ENCODE data around the gene HOXC5. TPM values are rescaled to one million over a fixed set of nuclear protein-coding genes. Genes with fewer than 3 reads are reported as not detected.

Gene HOXC5
- total RNA-seq, 4 donors from 2014 or later, result 0.27 TPM; not detected in 3

GRCh38 chr12:54060975-54061778 lies 28.3 kb downstream of the HOXC5 start:
- no peak for DNase-seq
- TF ChIP-seq CTCF (IDR thresholded peaks at IDR 0.05) (no peak), POLR2A (IDR thresholded peaks at IDR 0.05) (no peak)
- Histone ChIP-seq H3K4me1 (no peaks in the 10 kb centered on the region), H3K27ac (no peak overlapping the region), H3K27me3 (peaks cover 8% of the 10 kb centered on the region), H3K4me3 (replicated peaks in 1 of 3) (no peak overlapping the region), H3K9me3 (no peaks in the 10 kb centered on the region), H3K36me3 (no peaks in the 10 kb centered on the region)
- intact Hi-C loops (cut with DNase I), result no loop called here
- WGBS, 2 donors, result 41 to 45% methylated on average over 7 of the region's 7 CpGs

DNA sequence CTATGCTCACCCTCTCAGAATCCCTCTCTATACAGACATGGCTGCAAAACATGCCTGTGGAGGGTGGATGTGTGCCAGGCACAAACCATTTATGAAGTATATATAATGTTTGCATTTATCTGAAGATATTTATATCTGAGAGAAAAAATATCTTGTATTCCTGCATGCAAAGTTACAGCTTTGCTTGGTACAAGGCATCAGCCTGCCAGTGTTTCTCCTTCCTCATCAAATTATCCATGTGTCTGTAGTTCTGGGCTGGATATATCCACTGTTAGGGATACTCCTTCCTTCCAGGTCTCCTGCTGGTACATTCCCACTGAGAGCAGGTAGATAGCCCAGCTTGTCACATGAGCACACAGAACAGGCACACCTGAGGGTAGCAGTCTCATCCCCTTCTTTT lies 32.8 kb downstream of the HOXC5 start:
- Histone ChIP-seq H3K4me3 (replicated peaks in 1 of 3) (no peak overlapping the region), H3K27me3 (peaks cover 5% of the 10 kb centered on the region), H3K9me3 (no peaks in the 10 kb centered on the region), H3K27ac (no peak overlapping the region), H3K4me1 (no peaks in the 10 kb centered on the region), H3K36me3 (no peaks in the 10 kb centered on the region)
- intact Hi-C loops (cut with DNase I), result no loop called here
- no peak for DNase-seq
- TF ChIP-seq POLR2A (IDR thresholded peaks at IDR 0.05), result no peak
- TF ChIP-seq CTCF (IDR thresholded peaks at IDR 0.05), result no peak

GRCh38 chr12:54066408-54066807 lies 33.6 kb downstream of the HOXC5 start:
- Histone ChIP-seq H3K9me3 (no peaks in the 10 kb centered on the region), H3K27me3 (peaks cover 5% of the 10 kb centered on the region), H3K36me3 (no peaks in the 10 kb centered on the region), H3K27ac (no peak overlapping the region), H3K4me3 (replicated peaks in 1 of 3) (no peak overlapping the region), H3K4me1 (no peaks in the 10 kb centered on the region)
- TF ChIP-seq CTCF (IDR thresholded peaks at IDR 0.05) (no peak), POLR2A (IDR thresholded peaks at IDR 0.05) (no peak)
- 83 to 92% methylated on average over 1 of the region's 1 CpG for WGBS, 2 donors
- intact Hi-C loops (cut with DNase I), result no loop called here
- no peak for DNase-seq

- Histone ChIP-seq H3K9me3 (no peaks in the 10 kb centered on the region), H3K4me1 (no peaks in the 10 kb centered on the region), H3K36me3 (no peaks in the 10 kb centered on the region), H3K27ac (no peak overlapping the region), H3K4me3 (replicated peaks in 1 of 3) (no peak overlapping the region), H3K27me3 (peaks cover 5% of the 10 kb centered on the region)
- no peak for DNase-seq
- no peak for TF ChIP-seq CTCF (IDR thresholded peaks at IDR 0.05)
- no peak for TF ChIP-seq POLR2A (IDR thresholded peaks at IDR 0.05)
- WGBS, 2 donors, result 84 to 90% methylated on average over 4 of the region's 4 CpGs
- intact Hi-C loops (cut with DNase I), result no loop called here
These were observed 35.7 kb downstream of the HOXC5 start for GRCh38 chr12:54068418-54069070.

DNA sequence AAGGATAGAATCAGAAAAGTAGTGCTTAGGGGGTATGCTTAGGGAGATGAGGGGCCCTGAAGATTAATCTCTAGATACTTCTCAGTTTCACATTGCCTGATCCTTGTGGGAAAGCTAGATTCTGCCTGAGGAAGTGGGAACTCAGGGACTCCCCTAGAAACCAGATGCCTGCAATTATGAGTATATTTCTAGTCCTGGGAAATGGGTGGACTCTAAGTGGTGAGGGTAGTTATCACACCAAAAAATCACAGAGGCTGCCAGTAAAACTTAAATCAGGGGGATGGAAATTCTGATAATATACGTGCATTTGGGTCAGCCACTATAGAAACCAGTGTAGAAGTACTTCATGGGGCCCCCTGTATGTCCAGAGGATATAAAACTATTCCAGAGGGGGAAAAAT lies 39.1 kb downstream of the HOXC5 start:
- no peak overlapping the region for H3K4me3 ChIP-seq (replicated peaks in 1 of 3)
- intact Hi-C loops (cut with DNase I), result no loop called here
- 50 to 56% methylated on average over 1 of the region's 1 CpG for WGBS, 2 donors
- no peak overlapping the region for H3K27ac ChIP-seq
- no peak for DNase-seq
- no peaks in the 10 kb centered on the region for H3K36me3 ChIP-seq
- H3K9me3 ChIP-seq, result no peaks in the 10 kb centered on the region
- H3K4me1 ChIP-seq, result no peaks in the 10 kb centered on the region
- no peaks in the 10 kb centered on the region for H3K27me3 ChIP-seq
- TF ChIP-seq CTCF (IDR thresholded peaks at IDR 0.05) (no peak), POLR2A (IDR thresholded peaks at IDR 0.05) (no peak)
